IPS-NIHi11 (cell line): ENCODE results near the gene EDN3.

Experiments
- DNase-seq: peaks from one replicate; pipeline ENCODE4 v3.0.0; 2012; ENCODE audit warnings: mixed read lengths, low spot score

The EDN3 gene

GRCh38 chr20:59308493-59309201 is 8.2 kb downstream of the EDN3 start:
- no peak for DNase-seq

GRCh38 chr20:59309218-59309617 is 8.8 kb downstream of the EDN3 start:
- no peak for DNase-seq

DNA sequence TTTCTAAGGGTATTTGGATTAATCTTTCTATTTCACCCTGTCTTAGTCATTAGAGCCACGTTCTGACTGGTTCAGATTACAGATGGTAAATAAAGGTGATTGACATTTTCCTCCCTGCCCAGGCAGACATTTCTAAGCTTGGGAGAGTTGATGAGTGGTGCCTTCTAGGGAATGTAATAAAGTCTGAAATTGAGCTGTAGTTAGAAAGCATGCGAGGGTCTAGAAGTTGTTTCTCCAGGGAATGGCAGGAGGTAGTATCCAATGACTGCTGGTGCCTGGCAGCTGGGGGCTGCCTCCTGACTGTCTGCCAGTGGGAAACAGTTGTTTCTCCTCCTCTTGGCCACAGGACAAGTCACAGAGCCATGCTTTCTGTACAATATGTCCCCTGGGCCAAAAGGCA is 14.6 kb downstream of the EDN3 start:
- no peak for DNase-seq

DNA sequence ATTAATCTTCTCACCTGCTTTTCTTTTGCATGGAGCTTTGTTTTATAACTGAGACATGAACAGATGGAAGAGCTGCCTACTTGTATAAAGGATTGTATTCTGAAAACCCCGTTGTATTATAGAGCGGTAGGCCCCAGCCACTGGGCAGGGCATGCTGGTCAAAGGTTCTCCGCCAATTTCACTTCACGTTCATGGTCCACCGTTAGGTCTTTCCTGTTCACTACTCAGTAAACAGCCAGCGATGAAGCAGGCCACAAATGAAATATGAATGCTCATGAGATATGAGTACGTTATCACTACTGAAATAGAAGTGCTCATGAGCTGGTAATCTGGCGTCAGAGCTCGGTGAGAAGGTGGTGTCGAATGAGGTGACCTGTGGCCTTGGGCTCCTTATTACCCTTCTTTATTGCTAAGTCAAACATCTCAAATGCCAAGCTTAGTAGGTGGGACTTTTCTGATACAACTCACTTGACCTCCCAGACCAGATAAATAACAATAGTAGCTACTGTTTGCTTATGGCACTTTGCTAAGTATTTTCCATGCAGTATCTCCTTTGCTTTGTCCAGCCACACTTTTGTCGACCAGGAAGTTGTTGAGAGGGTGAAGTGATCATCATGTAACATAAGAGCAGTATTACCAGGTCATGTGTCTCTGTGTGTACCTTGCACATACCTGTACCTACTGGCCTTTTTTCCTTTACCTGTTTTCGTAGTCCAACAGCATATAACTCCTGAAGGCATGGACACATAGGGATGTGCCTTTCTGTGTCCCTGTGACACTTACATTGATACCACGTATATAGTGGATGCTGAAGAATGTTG is 16.7 kb downstream of the EDN3 start:
- DNase-seq, result no peak

- DNase-seq, result no peak
These were observed 17.9 kb downstream of the EDN3 start for GRCh38 chr20:59318201-59318790.

DNA sequence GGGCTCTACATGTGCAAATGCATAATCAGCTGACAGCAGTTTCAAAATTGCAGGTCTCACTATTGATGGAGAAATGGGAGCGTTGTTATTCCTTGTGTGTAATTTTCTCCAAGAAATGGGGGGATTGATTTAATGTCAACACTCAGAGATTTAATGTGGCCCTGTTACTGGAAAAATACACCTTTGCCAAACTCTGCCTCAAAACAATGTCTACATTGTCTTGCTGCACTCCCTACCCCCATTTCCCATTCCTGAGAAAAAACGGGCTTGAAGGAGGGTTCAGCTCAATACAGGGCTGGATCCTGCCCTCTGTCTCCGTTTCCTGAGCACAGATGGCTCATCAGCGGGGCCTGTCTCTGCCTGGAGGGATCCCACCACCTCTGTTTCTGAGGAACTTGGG is 18.4 kb downstream of the EDN3 start:
- DNase-seq, result no peak

GRCh38 chr20:59320426-59320825 is 20.0 kb downstream of the EDN3 start:
- no peak for DNase-seq

- DNase-seq, result no peak
These were observed 20.6 kb downstream of the EDN3 start for GRCh38 chr20:59320854-59321647.

GRCh38 chr20:59322081-59322480 is 21.7 kb downstream of the EDN3 start:
- no peak for DNase-seq

GRCh38 chr20:59322585-59323454 is 22.4 kb downstream of the EDN3 start:
- DNase-seq, result no peak

GRCh38 chr20:59323731-59324130 is 23.3 kb downstream of the EDN3 start:
- DNase-seq, result no peak

DNA sequence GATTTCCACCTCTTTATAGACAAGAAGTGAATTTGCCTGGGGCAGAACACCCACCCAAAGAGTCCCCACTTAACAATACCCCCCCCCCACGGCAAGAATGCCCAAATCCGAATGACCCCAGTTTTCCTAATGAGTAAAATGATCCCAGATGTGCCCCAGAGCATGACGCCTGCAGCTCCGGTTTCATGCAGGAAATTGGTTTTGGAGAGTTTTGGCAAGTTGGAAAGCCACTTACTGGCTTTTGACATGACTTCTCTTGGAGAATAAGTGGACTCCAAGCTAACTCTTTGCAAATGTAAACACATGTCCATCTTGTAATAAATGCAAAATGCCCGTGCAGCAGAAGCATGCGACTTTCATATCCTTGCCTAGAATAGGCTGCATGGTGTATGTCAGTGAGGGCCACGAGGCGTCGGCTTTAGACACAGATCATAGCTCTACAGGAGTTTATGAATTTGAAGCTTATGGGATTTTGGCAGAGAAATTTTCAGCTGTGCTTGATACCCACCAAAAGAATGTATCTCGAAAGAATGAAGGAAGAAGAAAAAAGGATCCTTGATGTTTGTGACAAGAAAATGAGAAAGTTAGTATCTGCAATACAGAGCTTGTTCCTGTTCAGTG is 24.2 kb downstream of the EDN3 start:
- DNase-seq, result no peak

GRCh38 chr20:59325142-59325523 is 24.7 kb downstream of the EDN3 start:
- DNase-seq, result no peak

DNA sequence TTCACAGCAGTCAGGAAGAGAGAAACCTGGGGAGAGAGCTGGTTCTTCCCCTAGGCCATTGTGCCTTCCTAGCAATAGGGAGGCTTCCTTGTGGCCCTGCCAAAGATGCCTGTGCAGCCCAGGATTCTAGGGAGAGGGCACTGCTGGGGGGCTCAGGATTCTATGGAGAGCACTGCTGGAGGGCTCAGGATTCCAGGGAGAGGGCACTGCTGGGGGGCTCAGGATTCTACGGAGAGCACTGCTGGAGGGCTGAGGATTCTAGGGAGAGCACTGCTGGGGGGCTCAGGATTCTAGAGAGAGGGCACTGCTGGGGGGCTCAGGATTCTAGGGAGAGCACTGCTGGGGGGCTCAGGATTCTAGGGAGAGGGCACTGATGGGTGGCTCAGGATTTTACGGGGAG is 25.8 kb downstream of the EDN3 start:
- DNase-seq, result no peak

DNA sequence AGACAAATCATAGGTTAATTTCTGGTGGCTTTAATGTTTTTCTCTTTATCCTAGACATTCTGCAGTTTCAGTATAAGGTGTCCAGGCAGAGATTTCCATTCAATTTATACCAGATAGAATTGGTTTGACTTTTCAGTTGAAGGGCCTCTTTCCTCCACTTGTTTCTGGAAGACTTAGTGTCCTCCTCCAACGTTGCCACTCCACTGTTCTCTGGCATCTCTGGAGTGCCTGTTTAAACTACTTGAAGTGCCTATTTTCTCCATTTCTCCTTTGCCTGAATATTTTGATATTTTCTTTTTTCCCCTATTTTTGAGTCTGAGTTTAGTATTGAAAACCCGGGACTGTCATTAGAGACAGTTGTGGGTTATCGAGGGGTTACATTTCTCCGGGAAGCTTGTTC is 27.7 kb downstream of the EDN3 start:
- DNase-seq, result no peak

DNA sequence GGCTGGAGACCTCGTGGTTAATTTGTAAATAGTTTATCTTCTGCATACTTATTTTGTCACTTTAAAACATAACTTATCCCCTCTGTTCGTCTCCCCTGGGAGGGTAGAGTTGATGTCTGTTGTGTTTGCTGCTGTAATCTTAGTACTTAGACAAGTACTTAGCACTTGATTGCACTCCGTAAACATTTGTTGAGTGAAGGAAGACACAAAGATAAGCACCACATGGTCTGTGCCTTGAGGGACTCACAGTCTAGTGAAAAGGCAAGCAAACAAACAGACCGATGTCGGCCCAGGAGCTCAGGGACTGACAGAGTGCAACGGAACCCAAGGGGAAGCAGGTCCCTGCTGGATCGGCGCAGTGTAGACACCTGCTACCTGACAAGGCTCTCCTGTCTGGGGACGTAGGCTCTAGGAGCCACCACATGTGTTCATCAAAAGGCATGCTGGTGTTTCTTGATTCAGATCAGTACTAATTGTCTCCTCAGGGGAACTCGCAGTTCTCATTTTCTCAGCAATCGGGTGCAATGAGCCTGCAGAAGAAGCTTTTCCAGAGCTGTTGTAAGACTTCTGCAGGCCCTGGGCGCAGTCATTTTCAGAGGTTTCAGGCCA is 31.4 kb downstream of the EDN3 start:
- DNase-seq, result no peak

GRCh38 chr20:59333260-59333845 is 32.9 kb downstream of the EDN3 start:
- no peak for DNase-seq

DNA sequence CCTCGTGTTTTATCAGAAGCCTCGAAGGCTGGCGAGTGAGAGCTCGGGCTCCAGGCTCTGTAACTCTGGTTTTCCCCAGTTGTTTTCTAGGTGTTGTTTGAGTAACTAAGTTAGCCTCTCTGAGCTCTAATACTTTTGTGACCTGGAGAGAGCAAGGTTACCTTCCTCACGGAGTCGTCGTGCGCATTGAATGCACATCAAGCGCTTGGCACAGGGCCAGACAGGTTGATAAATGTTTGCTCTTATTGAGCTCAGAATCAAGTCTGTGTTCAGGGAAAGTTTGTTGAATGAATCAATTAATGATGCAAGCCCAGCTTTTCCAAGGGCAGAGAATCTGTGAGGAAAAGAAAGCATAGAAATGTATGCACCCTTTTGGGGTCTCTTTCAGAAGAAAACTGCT is 33.5 kb downstream of the EDN3 start:
- no peak for DNase-seq

DNA sequence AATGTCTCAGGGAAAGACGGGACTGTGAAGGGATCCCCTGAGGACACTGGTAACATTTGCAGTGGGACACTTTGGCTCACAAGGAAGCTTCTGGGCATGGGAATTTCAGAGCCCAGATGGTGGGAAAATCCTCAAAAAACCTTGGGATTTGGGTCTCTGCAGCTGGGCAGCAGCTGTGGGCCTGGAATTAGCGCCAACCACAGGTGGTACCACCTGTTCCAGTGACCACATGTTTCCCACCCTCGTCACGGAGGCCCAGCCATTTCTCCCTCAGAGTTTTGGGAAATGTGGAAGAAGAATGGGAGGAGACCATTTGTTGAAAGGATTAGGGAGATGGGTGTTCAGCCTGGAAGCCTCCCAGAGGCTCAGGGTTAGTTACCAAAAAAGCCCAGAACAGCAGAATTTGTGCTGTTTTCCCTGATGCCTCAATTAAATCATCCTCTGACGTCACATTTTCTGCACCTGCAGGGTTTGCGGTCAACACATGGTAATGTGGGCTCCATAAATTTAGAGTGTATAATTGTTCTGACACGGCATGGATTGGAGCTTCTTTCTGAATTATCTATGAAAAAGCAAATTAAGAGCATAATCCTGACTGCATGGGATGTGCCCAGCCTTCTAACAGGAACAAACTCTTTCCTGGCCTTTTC is 34.4 kb downstream of the EDN3 start:
- DNase-seq, result no peak

DNA sequence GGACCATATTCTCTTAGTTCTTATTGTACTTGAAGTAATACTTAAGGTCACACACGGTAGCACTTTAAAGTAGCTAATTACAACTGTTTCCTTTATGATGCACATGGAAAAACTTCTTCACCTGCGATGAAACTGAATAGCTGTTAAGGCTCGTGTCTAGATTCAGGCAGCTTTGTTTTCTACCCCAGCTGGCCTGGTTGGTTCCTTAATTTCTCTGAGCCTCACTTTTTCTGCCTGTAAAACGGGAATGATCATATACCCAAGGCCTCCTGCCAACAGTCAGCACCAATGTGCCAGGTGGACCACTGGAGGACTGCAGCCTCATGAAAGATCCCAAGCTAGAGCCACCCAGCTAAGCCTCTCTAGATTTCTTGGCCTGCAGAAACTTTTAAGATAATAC is 35.0 kb downstream of the EDN3 start:
- no peak for DNase-seq
